Nephron (organoid): Measurements from ENCODE around the gene CHMP1A.
"Not testable (repeated sequence)": the region's sequence is repeated elsewhere in the genome, so short reads cannot be mapped to it uniquely, and the experiment has no call there.

Source experiments
- H3K27ac Mint-ChIP-seq, 3 experiments: 2 replicates each; pipeline ENCODE4 v1.8.0; 2020; ENCODE audit warnings: mixed read lengths in 3 of 3, mild to moderate bottlenecking in 2 of 3, moderate library complexity in 1 of 3
- H3K27me3 Mint-ChIP-seq: 2 replicates; pipeline ENCODE4 v1.8.0; 2021; ENCODE audit warnings: low read depth, mild to moderate bottlenecking, moderate library complexity, mixed read lengths
- H3K36me3 Mint-ChIP-seq: 2 replicates; pipeline ENCODE4 v1.8.0; 2020; ENCODE audit warnings: low read depth, mixed read lengths
- H3K4me1 Mint-ChIP-seq: 2 replicates; pipeline ENCODE4 v1.8.0; 2020; ENCODE audit warnings: mixed read lengths
- H3K4me3 Mint-ChIP-seq, 3 experiments: 2 replicates each; pipeline ENCODE4 v1.8.0; 2020; ENCODE audit warnings: mild to moderate bottlenecking in 3 of 3, mixed read lengths in 3 of 3, moderate library complexity in 2 of 3
- H3K9me3 Mint-ChIP-seq: 2 replicates; pipeline ENCODE4 v1.8.0; 2020; ENCODE audit warnings: mixed read lengths
- TF ChIP-seq, protein P1 (sequence below), 3 experiments: fragments of 200-600 bp; sonication (generic); IDR thresholded peaks; one replicate each; pipeline ENCODE4 v1.5.0; 2021; ENCODE audit warnings: antibody characterized with exemption in 3 of 3; ENCODE audit not compliant: unreplicated experiment in 3 of 3

Gene CHMP1A

GRCh38 chr16:89691986-89692569, 34.6 kb upstream of the CHMP1A start:
- no peaks in the 10 kb centered on the region for H3K27me3 Mint-ChIP-seq

GRCh38 chr16:89691231-89691985, 33.9 kb upstream of the CHMP1A start:
- Mint-ChIP-seq H3K27ac (no peak overlapping the region), H3K9me3 (peaks cover 1% of the 10 kb centered on the region), H3K36me3 (peaks cover 24% of the 10 kb centered on the region), H3K4me3 (no peak overlapping the region), H3K4me1 (peaks cover 7% of the 10 kb centered on the region), H3K27me3 (no peaks in the 10 kb centered on the region)
- TF ChIP-seq, protein P1, sequence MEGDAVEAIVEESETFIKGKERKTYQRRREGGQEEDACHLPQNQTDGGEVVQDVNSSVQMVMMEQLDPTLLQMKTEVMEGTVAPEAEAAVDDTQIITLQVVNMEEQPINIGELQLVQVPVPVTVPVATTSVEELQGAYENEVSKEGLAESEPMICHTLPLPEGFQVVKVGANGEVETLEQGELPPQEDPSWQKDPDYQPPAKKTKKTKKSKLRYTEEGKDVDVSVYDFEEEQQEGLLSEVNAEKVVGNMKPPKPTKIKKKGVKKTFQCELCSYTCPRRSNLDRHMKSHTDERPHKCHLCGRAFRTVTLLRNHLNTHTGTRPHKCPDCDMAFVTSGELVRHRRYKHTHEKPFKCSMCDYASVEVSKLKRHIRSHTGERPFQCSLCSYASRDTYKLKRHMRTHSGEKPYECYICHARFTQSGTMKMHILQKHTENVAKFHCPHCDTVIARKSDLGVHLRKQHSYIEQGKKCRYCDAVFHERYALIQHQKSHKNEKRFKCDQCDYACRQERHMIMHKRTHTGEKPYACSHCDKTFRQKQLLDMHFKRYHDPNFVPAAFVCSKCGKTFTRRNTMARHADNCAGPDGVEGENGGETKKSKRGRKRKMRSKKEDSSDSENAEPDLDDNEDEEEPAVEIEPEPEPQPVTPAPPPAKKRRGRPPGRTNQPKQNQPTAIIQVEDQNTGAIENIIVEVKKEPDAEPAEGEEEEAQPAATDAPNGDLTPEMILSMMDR (IDR thresholded peaks at IDR 0.05; ENCODE audit: unreplicated experiment in 3 of 3), result no peak

More at GRCh38 chr16:89691986-89692569, 34.6 kb upstream of the CHMP1A start:
- Mint-ChIP-seq H3K9me3 (no peaks in the 10 kb centered on the region), H3K4me1 (peaks cover 7% of the 10 kb centered on the region), H3K4me3 (no peak overlapping the region), H3K36me3 (peaks cover 23% of the 10 kb centered on the region), H3K27ac (no peak overlapping the region)
- TF ChIP-seq, protein P1 (IDR thresholded peaks at IDR 0.05; ENCODE audit: unreplicated experiment in 3 of 3), result no peak

GRCh38 chr16:89690392-89690901, 32.9 kb upstream of the CHMP1A start:
- peaks cover 32% of the 10 kb centered on the region for H3K36me3 Mint-ChIP-seq
- H3K27me3 Mint-ChIP-seq, result no peaks in the 10 kb centered on the region
- TF ChIP-seq, protein P1 (IDR thresholded peaks at IDR 0.05; ENCODE audit: unreplicated experiment in 3 of 3), result no peak
- no peak overlapping the region for H3K27ac Mint-ChIP-seq
- peaks cover 3% of the 10 kb centered on the region for H3K9me3 Mint-ChIP-seq
- H3K4me1 Mint-ChIP-seq, result peaks cover 7% of the 10 kb centered on the region
- H3K4me3 Mint-ChIP-seq, result no peak overlapping the region

GRCh38 chr16:89689621-89690020, 32.1 kb upstream of the CHMP1A start:
- not testable (repeated sequence) for H3K9me3 Mint-ChIP-seq, H3K27me3 Mint-ChIP-seq, H3K4me3 Mint-ChIP-seq, H3K4me1 Mint-ChIP-seq, H3K27ac Mint-ChIP-seq
- peaks cover 39% of the 10 kb centered on the region for H3K36me3 Mint-ChIP-seq

GRCh38 chr16:89689142-89689541, 31.6 kb upstream of the CHMP1A start:
- peaks cover 44% of the 10 kb centered on the region for H3K36me3 Mint-ChIP-seq
- H3K9me3 Mint-ChIP-seq, result peaks cover 9% of the 10 kb centered on the region
- no peak overlapping the region for H3K4me3 Mint-ChIP-seq
- H3K27ac Mint-ChIP-seq, result no peak overlapping the region
- H3K4me1 Mint-ChIP-seq, result peaks cover 7% of the 10 kb centered on the region
- TF ChIP-seq, protein P1 (IDR thresholded peaks at IDR 0.05; ENCODE audit: unreplicated experiment in 3 of 3), result no peak
- H3K27me3 Mint-ChIP-seq, result no peaks in the 10 kb centered on the region

- TF ChIP-seq, protein P1 (IDR thresholded peaks at IDR 0.05; ENCODE audit: unreplicated experiment in 3 of 3), result no peak
- H3K4me3 Mint-ChIP-seq, result peak overlapping the region; percentile 85 to 91 (median 91)
- peaks cover 9% of the 10 kb centered on the region for H3K9me3 Mint-ChIP-seq
- H3K4me1 Mint-ChIP-seq, result peaks cover 7% of the 10 kb centered on the region
- peak overlapping the region in 2 of 3 experiments; percentile 46 to 57 for H3K27ac Mint-ChIP-seq
- peaks cover 47% of the 10 kb centered on the region for H3K36me3 Mint-ChIP-seq
- H3K27me3 Mint-ChIP-seq, result no peaks in the 10 kb centered on the region
Measured at GRCh38 chr16:89688395-89688794, 30.9 kb upstream of the CHMP1A start.
